KMS-11 (cell line): ENCODE data around the gene PEF1.

ENCODE experiments used
- H2AFZ ChIP-seq: fragments of 200-600 bp; sonication (generic); 2 replicates; pipeline ENCODE4 v1.6.1; 2016; ENCODE audit warnings: antibody characterized with exemption, mixed run types, low read depth
- H3K27ac ChIP-seq: fragments of 200-600 bp; sonication (generic); 2 replicates; pipeline ENCODE4 v1.6.1; 2016; ENCODE audit warnings: mild to moderate bottlenecking, mixed run types
- H3K27me3 ChIP-seq: fragments of 200-600 bp; sonication (generic); 2 replicates; pipeline ENCODE4 v1.6.1; 2017; ENCODE audit warnings: mild to moderate bottlenecking, low read depth, mixed run types, moderate library complexity; ENCODE audit not compliant: insufficient read depth
- H3K36me3 ChIP-seq: fragments of 200-600 bp; sonication (generic); 2 replicates; pipeline ENCODE4 v1.6.1; 2017; ENCODE audit warnings: mild to moderate bottlenecking, mixed run types; ENCODE audit not compliant: insufficient read depth
- H3K4me1 ChIP-seq: fragments of 200-600 bp; sonication (generic); 2 replicates; pipeline ENCODE4 v1.6.1; 2016; ENCODE audit warnings: mild to moderate bottlenecking, low read depth, mixed run types; ENCODE audit not compliant: poor library complexity, severe bottlenecking
- H3K4me2 ChIP-seq: fragments of 200-600 bp; sonication (generic); 2 replicates; pipeline ENCODE4 v1.7.0; 2016; ENCODE audit warnings: mild to moderate bottlenecking, mixed run types
- H3K4me3 ChIP-seq: fragments of 200-600 bp; sonication (generic); IDR thresholded peaks from 2 replicates; pipeline ENCODE4 v1.6.1; 2017; ENCODE audit warnings: low read depth, low read length, mixed read lengths; ENCODE audit not compliant: insufficient read depth
- H3K79me2 ChIP-seq: fragments of 200-600 bp; sonication (generic); 2 replicates; pipeline ENCODE4 v1.6.1; 2016; ENCODE audit warnings: low read depth, mixed run types; ENCODE audit not compliant: insufficient read depth
- H3K9ac ChIP-seq: fragments of 200-600 bp; sonication (generic); 2 replicates; pipeline ENCODE4 v1.6.1; 2016; ENCODE audit warnings: mild to moderate bottlenecking, mixed run types
- H4K20me1 ChIP-seq: fragments of 200-600 bp; sonication (generic); 2 replicates; pipeline ENCODE4 v1.6.1; 2016; ENCODE audit warnings: mild to moderate bottlenecking, mixed run types; ENCODE audit not compliant: insufficient read depth
- CTCF ChIP-seq: fragments of 200-600 bp; sonication (generic); conservative IDR thresholded peaks from 2 replicates; pipeline ENCODE4 v1.6.1; 2017; ENCODE audit warnings: low read depth, mild to moderate bottlenecking, antibody characterized with exemption, low read length, moderate library complexity, mixed read lengths

The PEF1 gene

GRCh38 chr1:31655104-31655503 is 10.4 kb upstream of the PEF1 start:
- Histone ChIP-seq H3K4me2 (no peak overlapping the region), H3K27ac (no peak overlapping the region), H4K20me1 (no peaks in the 10 kb centered on the region)

GRCh38 chr1:31654474-31654776 is 9.7 kb upstream of the PEF1 start:
- H3K4me1 ChIP-seq, result no peaks in the 10 kb centered on the region
- no peak overlapping the region for H3K4me3 ChIP-seq
- TF ChIP-seq CTCF, result no peak
- no peak overlapping the region for H2AFZ ChIP-seq
- H3K79me2 ChIP-seq, result no peaks in the 10 kb centered on the region
- H4K20me1 ChIP-seq, result no peaks in the 10 kb centered on the region
- no peak overlapping the region for H3K27ac ChIP-seq
- no peak overlapping the region for H3K4me2 ChIP-seq
- no peak overlapping the region for H3K9ac ChIP-seq
- H3K36me3 ChIP-seq, result no peaks in the 10 kb centered on the region
- peaks cover 4% of the 10 kb centered on the region; the same call in 1 of the 2 replicates for H3K27me3 ChIP-seq

More at GRCh38 chr1:31655104-31655503, 10.4 kb upstream of the PEF1 start:
- Histone ChIP-seq H3K36me3 (no peaks in the 10 kb centered on the region), H2AFZ (no peak overlapping the region), H3K79me2 (no peaks in the 10 kb centered on the region), H3K4me3 (no peak overlapping the region), H3K4me1 (no peaks in the 10 kb centered on the region), H3K27me3 (peaks cover 4% of the 10 kb centered on the region; the same call in 1 of the 2 replicates), H3K9ac (no peak overlapping the region)
- TF ChIP-seq CTCF, result no peak

GRCh38 chr1:31653717-31654473 is 9.2 kb upstream of the PEF1 start:
- H3K4me1 ChIP-seq, result no peaks in the 10 kb centered on the region
- peaks cover 4% of the 10 kb centered on the region; the same call in 1 of the 2 replicates for H3K27me3 ChIP-seq
- H3K36me3 ChIP-seq, result no peaks in the 10 kb centered on the region
- no peak overlapping the region for H3K9ac ChIP-seq
- no peaks in the 10 kb centered on the region for H3K79me2 ChIP-seq
- no peak overlapping the region for H3K4me2 ChIP-seq
- H4K20me1 ChIP-seq, result no peaks in the 10 kb centered on the region
- no peak for TF ChIP-seq CTCF
- no peak overlapping the region for H3K27ac ChIP-seq
- H3K4me3 ChIP-seq, result no peak overlapping the region
- no peak overlapping the region for H2AFZ ChIP-seq

GRCh38 chr1:31652891-31653499 is 8.3 kb upstream of the PEF1 start:
- Histone ChIP-seq H3K27ac (no peak overlapping the region), H3K36me3 (no peaks in the 10 kb centered on the region), H2AFZ (no peak overlapping the region), H3K9ac (no peak overlapping the region), H3K4me2 (no peak overlapping the region), H3K4me3 (no peak overlapping the region), H3K27me3 (peaks cover 4% of the 10 kb centered on the region; the same call in 1 of the 2 replicates), H4K20me1 (no peaks in the 10 kb centered on the region), H3K79me2 (no peaks in the 10 kb centered on the region), H3K4me1 (no peaks in the 10 kb centered on the region)
- no peak for TF ChIP-seq CTCF
